Progenitor cell of endocrine pancreas (in vitro differentiated cells): ENCODE results near the gene MAP3K20. TPM values are rescaled to one million over a fixed set of nuclear protein-coding genes. Genes with fewer than 3 reads are reported as not detected.

Experiments
- DNase-seq: peaks from one replicate; pipeline ENCODE4 v3.0.0; 2021; ENCODE audit warnings: low spot score; ENCODE audit not compliant: unreplicated experiment
- H3K27ac Mint-ChIP-seq: 2 replicates; pipeline ENCODE4 v1.8.0; 2021; ENCODE audit warnings: mild to moderate bottlenecking, moderate library complexity, mixed read lengths
- H3K27me3 Mint-ChIP-seq: 2 replicates; pipeline ENCODE4 v1.8.0; 2021; ENCODE audit warnings: mixed read lengths
- H3K36me3 Mint-ChIP-seq: 2 replicates; pipeline ENCODE4 v1.8.0; 2022; ENCODE audit warnings: mixed read lengths; ENCODE audit not compliant: insufficient read depth
- H3K4me1 Mint-ChIP-seq: 2 replicates; pipeline ENCODE4 v1.8.0; 2021; ENCODE audit warnings: low read depth, mixed read lengths
- H3K4me3 Mint-ChIP-seq: 2 replicates; pipeline ENCODE4 v1.8.0; 2021; ENCODE audit warnings: low read depth, mild to moderate bottlenecking, moderate library complexity, mixed read lengths
- H3K9me3 Mint-ChIP-seq: 2 replicates; pipeline ENCODE4 v1.8.0; 2021; ENCODE audit warnings: low read depth, mixed read lengths
- CTCF ChIP-seq: fragments of 200-600 bp; sonication (generic); IDR thresholded peaks from one replicate; pipeline ENCODE4 v1.5.0; 2021; ENCODE audit warnings: antibody characterized with exemption, mild to moderate bottlenecking; ENCODE audit not compliant: unreplicated experiment
- total RNA-seq: library from RNA; stranded (reverse); gene quantifications from 2 replicates; pipeline ENCODE4 v1.2.1, GENCODE V29; 2021

Gene MAP3K20
- total RNA-seq, 1 donor from 2014 or later: 19.0 TPM

DNA sequence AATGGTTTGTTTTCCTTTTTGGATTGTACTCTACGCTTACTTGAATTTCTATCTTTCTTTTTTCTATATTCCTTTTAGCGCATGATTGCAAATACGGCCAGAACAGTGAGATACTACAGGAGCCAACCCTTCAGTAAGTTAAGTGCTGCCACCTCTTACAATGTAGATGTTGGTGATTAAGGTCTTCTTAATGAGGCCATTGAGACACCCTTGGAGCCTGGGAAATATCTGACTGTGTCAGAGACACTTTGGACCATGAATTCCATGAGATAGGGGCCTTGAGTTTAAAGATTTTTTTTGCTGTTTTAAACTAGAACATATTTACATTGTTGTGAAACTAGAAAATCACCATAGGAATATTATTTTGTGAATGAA, 27.1 kb upstream of the MAP3K20 start:
- DNase-seq: no peak
- no peak overlapping the region for H3K4me3 Mint-ChIP-seq
- no peak overlapping the region for H3K27ac Mint-ChIP-seq
- peaks cover 3% of the 10 kb centered on the region for H3K36me3 Mint-ChIP-seq
- H3K4me1 Mint-ChIP-seq: peaks cover 17% of the 10 kb centered on the region
- peaks cover 2% of the 10 kb centered on the region for H3K9me3 Mint-ChIP-seq
- no peak for TF ChIP-seq CTCF
- H3K27me3 Mint-ChIP-seq: no peaks in the 10 kb centered on the region

DNA sequence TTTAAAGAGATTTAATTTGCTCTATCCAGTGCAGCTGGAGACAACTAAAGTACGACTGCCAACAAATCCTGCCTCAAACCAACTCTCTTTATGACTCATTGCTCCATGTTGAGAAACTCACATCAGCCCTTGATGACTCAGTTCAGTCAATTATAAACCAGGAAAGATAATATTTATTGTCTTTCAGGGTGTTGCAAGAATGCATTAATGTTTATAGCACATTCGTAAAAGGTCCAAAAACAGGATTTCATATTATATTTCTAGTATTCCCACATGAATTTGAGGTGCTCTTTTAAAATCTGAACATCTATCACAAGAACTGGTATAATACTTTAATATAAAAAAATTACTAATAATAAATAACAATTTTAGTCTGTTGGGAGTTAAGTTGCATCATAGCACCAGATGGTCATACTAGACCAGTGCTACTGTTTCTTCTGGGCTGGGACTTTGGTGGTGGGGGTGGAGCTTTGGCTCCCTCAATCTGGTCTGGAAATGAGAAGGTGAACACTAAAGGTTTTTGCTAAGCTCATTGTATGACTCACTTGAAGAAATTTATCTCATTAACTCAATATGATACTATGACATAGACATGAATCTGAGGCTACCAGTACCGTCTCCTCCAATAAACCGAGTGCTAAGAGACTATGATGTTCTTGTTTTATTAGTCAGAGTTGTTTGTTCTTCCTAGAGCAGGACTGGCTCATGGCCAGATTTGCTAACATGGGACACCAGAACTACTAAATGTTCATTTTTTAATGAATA, 26.6 kb upstream of the MAP3K20 start:
- Mint-ChIP-seq H3K27me3 (no peaks in the 10 kb centered on the region), H3K36me3 (peaks cover 3% of the 10 kb centered on the region), H3K4me3 (no peak overlapping the region), H3K9me3 (peaks cover 3% of the 10 kb centered on the region), H3K27ac (peak overlapping the region; percentile 35), H3K4me1 (peaks cover 17% of the 10 kb centered on the region)
- no peak for TF ChIP-seq CTCF
- DNase-seq: no peak

- H3K27ac Mint-ChIP-seq: no peak overlapping the region
- peaks cover 17% of the 10 kb centered on the region for H3K4me1 Mint-ChIP-seq
- no peak for TF ChIP-seq CTCF
- H3K9me3 Mint-ChIP-seq: peaks cover 3% of the 10 kb centered on the region
- DNase-seq: no peak
- peaks cover 3% of the 10 kb centered on the region for H3K36me3 Mint-ChIP-seq
- no peaks in the 10 kb centered on the region for H3K27me3 Mint-ChIP-seq
- H3K4me3 Mint-ChIP-seq: no peak overlapping the region
Observed at GRCh38 chr2:173049831-173050230, 25.8 kb upstream of the MAP3K20 start.

DNA sequence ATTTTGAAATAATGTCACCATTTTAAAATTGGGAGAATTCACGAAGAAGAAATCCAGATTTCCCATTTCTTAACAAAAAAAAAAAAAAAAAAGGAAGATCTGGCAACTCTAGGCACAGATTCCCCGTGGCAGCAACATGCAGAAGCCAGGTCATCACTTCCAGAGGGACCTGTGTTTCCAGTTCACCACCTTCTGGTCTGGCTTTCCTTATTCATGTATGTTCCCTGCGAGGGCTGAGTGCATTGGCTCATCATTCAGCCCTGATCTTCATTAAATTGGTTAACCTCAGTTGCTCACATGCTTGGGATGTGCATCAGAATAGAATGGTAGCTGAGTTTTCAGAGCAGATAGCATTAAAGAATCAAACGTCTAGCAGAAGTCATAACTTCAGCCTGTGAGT, 25.0 kb upstream of the MAP3K20 start:
- TF ChIP-seq CTCF: no peak
- Mint-ChIP-seq H3K4me3 (no peak overlapping the region), H3K4me1 (peaks cover 15% of the 10 kb centered on the region), H3K27me3 (no peaks in the 10 kb centered on the region), H3K36me3 (peaks cover 3% of the 10 kb centered on the region), H3K9me3 (peaks cover 3% of the 10 kb centered on the region), H3K27ac (no peak overlapping the region)
- no peak for DNase-seq

- no peak overlapping the region for H3K4me3 Mint-ChIP-seq
- peaks cover 15% of the 10 kb centered on the region for H3K4me1 Mint-ChIP-seq
- H3K27ac Mint-ChIP-seq: no peak overlapping the region
- peaks cover 3% of the 10 kb centered on the region for H3K36me3 Mint-ChIP-seq
- H3K9me3 Mint-ChIP-seq: peaks cover 3% of the 10 kb centered on the region
- no peaks in the 10 kb centered on the region for H3K27me3 Mint-ChIP-seq
- no peak for DNase-seq
- no peak for TF ChIP-seq CTCF
Observed at GRCh38 chr2:173051463-173052215, 24.0 kb upstream of the MAP3K20 start.
